ENCODE results near the gene ZFYVE28. TPM values are rescaled to one million over a fixed set of nuclear protein-coding genes. Genes with fewer than 3 reads are reported as not detected.

The ZFYVE28 gene
- total RNA-seq, 2 experiments from 2014 or later = 26.2 to 28.0 TPM

- intact Hi-C loops (cut with DNase I, micrococcal nuclease) = no loop called here
- ATAC-seq (ENCODE audit: poor library complexity) (no peak), DNase-seq (no peak)
- no peaks in the 10 kb centered on the region for H3K27me3 ChIP-seq (ENCODE audit: control insufficient read depth in 1 of 2, insufficient read depth in 2 of 2, low read length in 2 of 2)
- POLR2A ChIA-PET = no interaction called here
- no peak for TF ChIP-seq CTCF (IDR thresholded peaks at IDR 0.05)
- no peaks in the 10 kb centered on the region for H3K9me3 Mint-ChIP-seq
- H3K27ac ChIP-seq (ENCODE audit: low read depth in 1 of 2, low read length in 2 of 2) = no peak overlapping the region
- H3K27me3 Mint-ChIP-seq = no peaks in the 10 kb centered on the region
- peaks cover 4% of the 10 kb centered on the region for H3K36me3 Mint-ChIP-seq (ENCODE audit: low read depth)
- H3K4me3 ChIP-seq (ENCODE audit: low read length) = no peak overlapping the region
- no peak overlapping the region for H3K4me3 Mint-ChIP-seq
- H3K9me3 ChIP-seq (ENCODE audit: control insufficient read depth in 1 of 2, insufficient read depth in 1 of 2, low read length in 2 of 2) = no peaks in the 10 kb centered on the region
- H3K36me3 ChIP-seq (ENCODE audit: insufficient read depth, low read length) = peaks cover 2% of the 10 kb centered on the region
- H3K4me1 ChIP-seq (ENCODE audit: insufficient read depth, low read length) = no peaks in the 10 kb centered on the region
- CTCF ChIA-PET = no interaction called here
- H3K4me1 Mint-ChIP-seq (ENCODE audit: low read depth) = no peaks in the 10 kb centered on the region
- no peak overlapping the region for H3K27ac Mint-ChIP-seq
Observed at GRCh38 chr4:2272026-2272827, 146.2 kb downstream of the ZFYVE28 start.

GRCh38 chr4:2271279-2272025 lies 147.0 kb downstream of the ZFYVE28 start:
- Histone ChIP-seq H3K4me3 (ENCODE audit: low read length) (no peak overlapping the region), H3K27ac (ENCODE audit: low read depth in 1 of 2, low read length in 2 of 2) (no peak overlapping the region), H3K36me3 (ENCODE audit: insufficient read depth, low read length) (peaks cover 2% of the 10 kb centered on the region), H3K4me1 (ENCODE audit: insufficient read depth, low read length) (no peaks in the 10 kb centered on the region), H3K9me3 (ENCODE audit: control insufficient read depth in 1 of 2, insufficient read depth in 1 of 2, low read length in 2 of 2) (no peaks in the 10 kb centered on the region), H3K27me3 (ENCODE audit: control insufficient read depth in 1 of 2, insufficient read depth in 2 of 2, low read length in 2 of 2) (no peaks in the 10 kb centered on the region)
- peaks cover 4% of the 10 kb centered on the region for H3K36me3 Mint-ChIP-seq (ENCODE audit: low read depth)
- ChIA-PET POLR2A (no interaction called here), CTCF (no interaction called here)
- no peak overlapping the region for H3K27ac Mint-ChIP-seq
- H3K9me3 Mint-ChIP-seq = no peaks in the 10 kb centered on the region
- DNase-seq (no peak), ATAC-seq (ENCODE audit: poor library complexity) (no peak)
- no peak for TF ChIP-seq CTCF (IDR thresholded peaks at IDR 0.05)
- intact Hi-C loops (cut with DNase I, micrococcal nuclease) = no loop called here
- H3K4me1 Mint-ChIP-seq (ENCODE audit: low read depth) = no peaks in the 10 kb centered on the region
- H3K4me3 Mint-ChIP-seq = no peak overlapping the region
- H3K27me3 Mint-ChIP-seq = no peaks in the 10 kb centered on the region

GRCh38 chr4:2270341-2271165 lies 147.9 kb downstream of the ZFYVE28 start:
- Histone ChIP-seq H3K27me3 (ENCODE audit: control insufficient read depth in 1 of 2, insufficient read depth in 2 of 2, low read length in 2 of 2) (no peaks in the 10 kb centered on the region), H3K27ac (ENCODE audit: low read depth in 1 of 2, low read length in 2 of 2) (no peak overlapping the region), H3K4me1 (ENCODE audit: insufficient read depth, low read length) (no peaks in the 10 kb centered on the region), H3K36me3 (ENCODE audit: insufficient read depth, low read length) (peaks cover 2% of the 10 kb centered on the region), H3K9me3 (ENCODE audit: control insufficient read depth in 1 of 2, insufficient read depth in 1 of 2, low read length in 2 of 2) (no peaks in the 10 kb centered on the region), H3K4me3 (ENCODE audit: low read length) (no peak overlapping the region)
- ATAC-seq (ENCODE audit: poor library complexity) (no peak), DNase-seq (no peak)
- Mint-ChIP-seq H3K4me3 (no peak overlapping the region), H3K27me3 (no peaks in the 10 kb centered on the region), H3K36me3 (ENCODE audit: low read depth) (peaks cover 4% of the 10 kb centered on the region), H3K4me1 (ENCODE audit: low read depth) (no peaks in the 10 kb centered on the region), H3K27ac (no peak overlapping the region), H3K9me3 (no peaks in the 10 kb centered on the region)
- intact Hi-C loops (cut with DNase I, micrococcal nuclease) = no loop called here
- ChIA-PET POLR2A (no interaction called here), CTCF (no interaction called here)
- TF ChIP-seq CTCF (IDR thresholded peaks at IDR 0.05) = no peak

Measured in CD4-positive, alpha-beta T cell (primary cell).